Calu3 (cell line): ENCODE results near the gene METTL6. TPM values are rescaled to one million over a fixed set of nuclear protein-coding genes. Genes with fewer than 3 reads are reported as not detected.

Experiments used
- BruUV-seq: library from RNA; stranded (reverse); fragments of 400-500 nt; replicated peaks from 2 replicates; lab custom pipeline; 2021; lab: Mats Ljungman, UMichigan
- CTCF ChIA-PET: fragments of 300-600 bp; sonication (Branson Sonifier 250); formaldehyde crosslinking; loops from one replicate; lab custom pipeline; 2022; ENCODE audit warnings: antibody characterized with exemption; lab: Charles Lee
- DNase-seq: peaks from one replicate; pipeline ENCODE4 v3.0.0; 2022
- H3K27ac Mint-ChIP-seq: one replicate; pipeline ENCODE4 v1.8.0; 2022; ENCODE audit warnings: mixed read lengths; ENCODE audit not compliant: unreplicated experiment
- H3K27me3 Mint-ChIP-seq: one replicate; pipeline ENCODE4 v1.8.0; 2022; ENCODE audit warnings: mixed read lengths; ENCODE audit not compliant: unreplicated experiment
- H3K36me3 Mint-ChIP-seq: one replicate; pipeline ENCODE4 v1.8.0; 2022; ENCODE audit warnings: mild to moderate bottlenecking, moderate library complexity, mixed read lengths; ENCODE audit not compliant: insufficient read depth, unreplicated experiment
- H3K4me1 Mint-ChIP-seq: one replicate; pipeline ENCODE4 v1.8.0; 2022; ENCODE audit warnings: mild to moderate bottlenecking, low read depth, mixed read lengths; ENCODE audit not compliant: unreplicated experiment
- H3K4me3 Mint-ChIP-seq: one replicate; pipeline ENCODE4 v1.8.0; 2022; ENCODE audit warnings: mild to moderate bottlenecking, low read depth, moderate library complexity, mixed read lengths; ENCODE audit not compliant: unreplicated experiment
- H3K9me3 Mint-ChIP-seq: one replicate; pipeline ENCODE4 v1.8.0; 2022; ENCODE audit warnings: low read depth, mixed read lengths; ENCODE audit not compliant: unreplicated experiment
- intact Hi-C: fragments of 100-400 bp; cut with micrococcal nuclease; formaldehyde crosslinking; loops from one replicate; pipeline ENCODE4 v1.10.0; 2022; ENCODE audit not compliant: unreplicated experiment
- total RNA-seq: library from RNA; stranded (reverse); gene quantifications from 2 replicates; pipeline ENCODE4 v1.2.3, GENCODE V29; 2022
- TF ChIP-seq, protein P1 (sequence below): fragments of 200-600 bp; IDR thresholded peaks from one replicate; pipeline ENCODE4 v1.8.0; 2022; ENCODE audit warnings: antibody characterized with exemption; ENCODE audit not compliant: unreplicated experiment

METTL6 gene
- total RNA-seq, 1 experiment from 2014 or later = 23.0 TPM

GRCh38 chr3:15470849-15471248 lies 43.5 kb upstream of the METTL6 start:
- intact Hi-C loops = no loop called here
- no TSS peak for BruUV-seq
- no peak for DNase-seq
- Mint-ChIP-seq H3K4me3 (no peak overlapping the region), H3K27me3 (no peaks in the 10 kb centered on the region), H3K36me3 (no peaks in the 10 kb centered on the region), H3K4me1 (no peaks in the 10 kb centered on the region), H3K27ac (no peak overlapping the region), H3K9me3 (no peaks in the 10 kb centered on the region)
- TF ChIP-seq, protein P1, sequence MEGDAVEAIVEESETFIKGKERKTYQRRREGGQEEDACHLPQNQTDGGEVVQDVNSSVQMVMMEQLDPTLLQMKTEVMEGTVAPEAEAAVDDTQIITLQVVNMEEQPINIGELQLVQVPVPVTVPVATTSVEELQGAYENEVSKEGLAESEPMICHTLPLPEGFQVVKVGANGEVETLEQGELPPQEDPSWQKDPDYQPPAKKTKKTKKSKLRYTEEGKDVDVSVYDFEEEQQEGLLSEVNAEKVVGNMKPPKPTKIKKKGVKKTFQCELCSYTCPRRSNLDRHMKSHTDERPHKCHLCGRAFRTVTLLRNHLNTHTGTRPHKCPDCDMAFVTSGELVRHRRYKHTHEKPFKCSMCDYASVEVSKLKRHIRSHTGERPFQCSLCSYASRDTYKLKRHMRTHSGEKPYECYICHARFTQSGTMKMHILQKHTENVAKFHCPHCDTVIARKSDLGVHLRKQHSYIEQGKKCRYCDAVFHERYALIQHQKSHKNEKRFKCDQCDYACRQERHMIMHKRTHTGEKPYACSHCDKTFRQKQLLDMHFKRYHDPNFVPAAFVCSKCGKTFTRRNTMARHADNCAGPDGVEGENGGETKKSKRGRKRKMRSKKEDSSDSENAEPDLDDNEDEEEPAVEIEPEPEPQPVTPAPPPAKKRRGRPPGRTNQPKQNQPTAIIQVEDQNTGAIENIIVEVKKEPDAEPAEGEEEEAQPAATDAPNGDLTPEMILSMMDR = no peak
- CTCF ChIA-PET = no interaction called here

DNA sequence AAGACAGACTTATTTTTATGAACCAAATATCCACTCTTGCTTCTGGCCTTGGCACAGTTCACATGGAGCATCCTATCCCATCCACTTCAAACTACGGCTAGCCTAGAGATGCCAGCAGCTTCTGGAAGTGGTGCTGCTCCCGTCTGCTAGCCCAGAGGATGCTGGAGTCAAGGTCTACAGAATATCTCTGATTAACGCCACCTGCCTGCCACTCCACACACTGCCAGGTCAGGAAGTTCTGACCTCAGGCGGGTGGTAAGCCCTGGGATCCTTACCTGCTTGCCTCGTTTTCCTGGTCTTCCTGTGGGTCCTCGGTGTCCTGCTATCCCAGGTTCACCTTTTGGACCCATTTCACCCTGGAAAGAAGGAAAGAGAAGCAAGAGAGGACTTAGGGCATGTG lies 42.9 kb upstream of the METTL6 start:
- Mint-ChIP-seq H3K9me3 (no peaks in the 10 kb centered on the region), H3K4me3 (no peak overlapping the region), H3K27ac (no peak overlapping the region), H3K36me3 (no peaks in the 10 kb centered on the region), H3K4me1 (no peaks in the 10 kb centered on the region), H3K27me3 (no peaks in the 10 kb centered on the region)
- TF ChIP-seq, protein P1 = no peak
- CTCF ChIA-PET = interaction anchor here (0.6 kb wide), 1 partner anchor 763 kb away, joined by 3 read pairs; no protein-coding TSS in a partner anchor
- BruUV-seq = no TSS peak
- DNase-seq = no peak
- intact Hi-C loops = no loop called here

- BruUV-seq = no TSS peak
- Mint-ChIP-seq H3K27me3 (peaks cover 8% of the 10 kb centered on the region), H3K9me3 (no peaks in the 10 kb centered on the region), H3K4me3 (no peak overlapping the region), H3K27ac (no peak overlapping the region), H3K36me3 (no peaks in the 10 kb centered on the region), H3K4me1 (no peaks in the 10 kb centered on the region)
- DNase-seq = no peak
- CTCF ChIA-PET = no interaction called here
- TF ChIP-seq, protein P1 = no peak
- intact Hi-C loops = no loop called here
These were observed 40.2 kb upstream of the METTL6 start for GRCh38 chr3:15467227-15468181.

GRCh38 chr3:15465876-15466585 lies 38.7 kb upstream of the METTL6 start:
- Mint-ChIP-seq H3K27ac (no peak overlapping the region), H3K9me3 (no peaks in the 10 kb centered on the region), H3K27me3 (peaks cover 15% of the 10 kb centered on the region), H3K4me1 (no peaks in the 10 kb centered on the region), H3K4me3 (no peak overlapping the region), H3K36me3 (no peaks in the 10 kb centered on the region)
- intact Hi-C loops = no loop called here
- TF ChIP-seq, protein P1 = no peak
- no peak for DNase-seq
- CTCF ChIA-PET = no interaction called here
- BruUV-seq = no TSS peak
